ENCODE data around the gene FCHO1. TPM values are rescaled to one million over a fixed set of nuclear protein-coding genes. Genes with fewer than 3 reads are reported as not detected.
A peak's percentile ranks its signal among the peaks of the same experiment; 100 is the strongest.

Gene FCHO1
- total RNA-seq, 1 experiment from 2014 or later, result 1.1 TPM

GRCh38 chr19:17725422-17726078, 25.7 kb upstream of the FCHO1 start:
- Histone ChIP-seq H3K27ac (ENCODE audit: low read length) (no peak overlapping the region), H3K4me3 (ENCODE audit: low read depth in 2 of 2, low read length in 2 of 2) (no peak overlapping the region), H3K36me3 (ENCODE audit: control insufficient read depth, insufficient read depth, low read length) (no peaks in the 10 kb centered on the region; the same call in 1 of the 2 replicates), H3K4me1 (ENCODE audit: control insufficient read depth, insufficient read depth, low read length) (peaks cover 6% of the 10 kb centered on the region), H3K9me3 (ENCODE audit: control insufficient read depth, insufficient read depth, low read depth, low read length) (no peaks in the 10 kb centered on the region), H3K27me3 (ENCODE audit: control insufficient read depth, insufficient read depth, low read length) (no peaks in the 10 kb centered on the region)
- ChIA-PET CTCF (interaction anchor here (0.6 kb wide), 1 partner anchor 27 kb away, joined by 10 read pairs; no protein-coding TSS in a partner anchor), POLR2A (no interaction called here)
- in situ Hi-C loops (cut with HindIII; ENCODE audit: low pct_unique_long_range_greater_than_20kb, low sequenced_read_pairs) (no loop called here), intact Hi-C loops (cut with micrococcal nuclease; ENCODE audit: unreplicated experiment) (no loop called here)
- no TSS peak for BruUV-seq (replicated peaks)
- no peak for DNase-seq (ENCODE audit: low read depth, low spot score)
- no peak for ATAC-seq
- TF ChIP-seq POLR2AphosphoS5 (IDR thresholded peaks at IDR 0.05; ENCODE audit: low read depth, low read length) (no peak), CTCF (IDR thresholded peaks at IDR 0.05) (peak; percentile 73)

GRCh38 chr19:17726136-17726741, 25.0 kb upstream of the FCHO1 start:
- DNase-seq (ENCODE audit: low read depth, low spot score) (no peak), ATAC-seq (no peak)
- Histone ChIP-seq H3K36me3 (ENCODE audit: control insufficient read depth, insufficient read depth, low read length) (no peaks in the 10 kb centered on the region; the same call in 1 of the 2 replicates), H3K4me1 (ENCODE audit: control insufficient read depth, insufficient read depth, low read length) (no peaks in the 10 kb centered on the region; the same call in none of the 2 replicates), H3K27ac (ENCODE audit: low read length) (no peak overlapping the region), H3K27me3 (ENCODE audit: control insufficient read depth, insufficient read depth, low read length) (no peaks in the 10 kb centered on the region), H3K4me3 (ENCODE audit: low read depth in 2 of 2, low read length in 2 of 2) (no peak overlapping the region), H3K9me3 (ENCODE audit: control insufficient read depth, insufficient read depth, low read depth, low read length) (no peaks in the 10 kb centered on the region)
- ChIA-PET CTCF (interaction anchor here (0.6 kb wide), 1 partner anchor 27 kb away, joined by 10 read pairs; no protein-coding TSS in a partner anchor), POLR2A (no interaction called here)
- in situ Hi-C loops (cut with HindIII; ENCODE audit: low pct_unique_long_range_greater_than_20kb, low sequenced_read_pairs) (no loop called here), intact Hi-C loops (cut with micrococcal nuclease; ENCODE audit: unreplicated experiment) (no loop called here)
- no TSS peak for BruUV-seq (replicated peaks)
- TF ChIP-seq SIN3A (IDR thresholded peaks at IDR 0.05; ENCODE audit: borderline replicate concordance, insufficient read depth, low read depth, low read length), result no peak
- TF ChIP-seq TCF7L2 (IDR thresholded peaks at IDR 0.05; ENCODE audit: low read depth, low read length), result no peak
- TF ChIP-seq CTCF (IDR thresholded peaks at IDR 0.05), result no peak
- no peak for TF ChIP-seq REST (IDR thresholded peaks at IDR 0.05; ENCODE audit: insufficient read depth in 1 of 2, low read depth in 2 of 2, low read length in 1 of 2)
- TF ChIP-seq POLR2AphosphoS5 (IDR thresholded peaks at IDR 0.05; ENCODE audit: low read depth, low read length), result no peak

Measured in Panc1 (cell line).